Rectal smooth muscle tissue (tissue), 1 donor: ENCODE measurements around the gene NEMP2.

Experiments used
- H3K27ac ChIP-seq: one replicate; pipeline ENCODE4 v1.7.0; 2013; ENCODE audit warnings: low read depth, low read length, inconsistent platforms
- H3K27me3 ChIP-seq: one replicate; pipeline ENCODE4 v1.7.0; 2013; ENCODE audit warnings: low read length; ENCODE audit not compliant: control insufficient read depth, insufficient read depth
- H3K36me3 ChIP-seq: one replicate; pipeline ENCODE4 v1.7.0; 2013; ENCODE audit warnings: low read length; ENCODE audit not compliant: control insufficient read depth, insufficient read depth
- H3K4me1 ChIP-seq: one replicate; pipeline ENCODE4 v1.7.0; 2013; ENCODE audit warnings: low read length; ENCODE audit not compliant: control insufficient read depth, insufficient read depth
- H3K4me3 ChIP-seq: one replicate; pipeline ENCODE4 v1.7.0; 2013; ENCODE audit warnings: low read length
- H3K9ac ChIP-seq: one replicate; pipeline ENCODE4 v1.7.0; 2013; ENCODE audit warnings: low read length

NEMP2 gene

DNA sequence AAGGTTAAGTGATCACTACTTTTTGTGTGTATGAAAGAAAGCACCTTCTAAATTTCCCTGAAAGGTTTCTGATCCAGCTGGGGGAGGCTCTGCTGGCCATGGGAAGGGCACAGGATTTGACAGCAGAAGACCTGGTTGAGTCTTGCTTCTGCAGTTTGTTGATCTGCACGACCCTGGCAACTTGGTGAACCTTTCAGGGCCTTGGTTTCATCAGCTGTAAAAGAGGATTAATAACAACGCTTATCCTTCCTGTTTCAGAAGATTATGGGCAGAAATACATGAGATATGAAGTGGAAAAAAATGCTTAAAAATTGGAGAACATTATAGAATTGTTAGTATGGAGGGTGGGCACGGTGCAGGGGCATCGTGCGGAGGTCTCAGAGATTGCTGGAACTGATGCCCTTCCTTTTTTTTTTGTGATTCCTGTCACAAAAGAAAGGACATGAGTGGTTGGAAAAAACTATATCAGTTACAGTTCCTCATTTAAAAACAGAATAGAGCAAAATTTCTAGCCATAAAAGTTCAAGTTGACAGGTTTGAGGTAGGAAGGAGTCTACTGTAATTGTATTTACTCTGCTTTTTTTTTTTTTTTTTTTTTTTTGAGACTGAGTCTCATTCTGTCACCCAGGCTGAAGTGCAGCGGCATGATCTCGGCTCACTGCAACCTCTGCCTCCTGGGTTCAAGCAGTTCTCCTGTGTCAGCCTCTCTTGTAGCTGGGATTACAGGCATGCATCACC, 79.0 kb downstream of the NEMP2 start:
- H3K27me3 ChIP-seq: no peaks in the 10 kb centered on the region
- no peaks in the 10 kb centered on the region for H3K4me1 ChIP-seq
- H3K9ac ChIP-seq: no peak overlapping the region
- H3K36me3 ChIP-seq: no peaks in the 10 kb centered on the region
- no peak overlapping the region for H3K4me3 ChIP-seq
- H3K27ac ChIP-seq: no peak overlapping the region

GRCh38 chr2:190454795-190455194, 79.7 kb downstream of the NEMP2 start:
- no peak overlapping the region for H3K4me3 ChIP-seq
- no peak overlapping the region for H3K9ac ChIP-seq
- H3K27ac ChIP-seq: no peak overlapping the region
- no peaks in the 10 kb centered on the region for H3K36me3 ChIP-seq
- no peaks in the 10 kb centered on the region for H3K27me3 ChIP-seq
- no peaks in the 10 kb centered on the region for H3K4me1 ChIP-seq
